Left kidney (tissue), 2 donors: ENCODE measurements around the gene MYO7B. TPM values are rescaled to one million over a fixed set of nuclear protein-coding genes. Genes with fewer than 3 reads are reported as not detected.
"Not testable (repeated sequence)": the region's sequence is repeated elsewhere in the genome, so short reads cannot be mapped to it uniquely, and the experiment has no call there.

Experiments
- DNase-seq: peaks from one replicate; pipeline ENCODE4 v3.0.0-alpha.2; 2013
- polyA plus RNA-seq: library from polyadenylated mRNA; unstranded; fragments of 120-200 nt; gene quantifications from one replicate; pipeline ENCODE4 v1.2.1, GENCODE V29; 2013; ENCODE audit not compliant: insufficient read length

Gene MYO7B
- polyA plus RNA-seq, 1 donor: 22.8 TPM

- DNase-seq: no peak
Measured at GRCh38 chr2:127551221-127551930, 15.9 kb downstream of the MYO7B start.

- no peak for DNase-seq
Measured at GRCh38 chr2:127552336-127552735, 16.9 kb downstream of the MYO7B start.

GRCh38 chr2:127552846-127553245, 17.4 kb downstream of the MYO7B start:
- no peak for DNase-seq

- DNase-seq: no peak
Measured at GRCh38 chr2:127558911-127559310, 23.4 kb downstream of the MYO7B start.

- no peak for DNase-seq
Measured at GRCh38 chr2:127559454-127559853, 24.0 kb downstream of the MYO7B start.

- no peak for DNase-seq
Measured at GRCh38 chr2:127560201-127560930, 24.9 kb downstream of the MYO7B start.

GRCh38 chr2:127560931-127561280, 25.4 kb downstream of the MYO7B start:
- DNase-seq: no peak

GRCh38 chr2:127561371-127561770, 25.9 kb downstream of the MYO7B start:
- no peak for DNase-seq

GRCh38 chr2:127562936-127563335, 27.5 kb downstream of the MYO7B start:
- DNase-seq: no peak

- no peak for DNase-seq
Measured at GRCh38 chr2:127563458-127564428, 28.3 kb downstream of the MYO7B start.

GRCh38 chr2:127564429-127565260, 29.2 kb downstream of the MYO7B start:
- DNase-seq: no peak

- DNase-seq: no peak
Measured at GRCh38 chr2:127565261-127566138, 30.0 kb downstream of the MYO7B start.

- no peak for DNase-seq
Measured at GRCh38 chr2:127566139-127566417, 30.6 kb downstream of the MYO7B start.

GRCh38 chr2:127566576-127566975, 31.1 kb downstream of the MYO7B start:
- no peak for DNase-seq

- no peak for DNase-seq
Measured at GRCh38 chr2:127567351-127567854, 31.9 kb downstream of the MYO7B start.

- DNase-seq: no peak
Measured at GRCh38 chr2:127568128-127568527, 32.6 kb downstream of the MYO7B start.

- no peak for DNase-seq
Measured at GRCh38 chr2:127569666-127570065, 34.2 kb downstream of the MYO7B start.

- no peak for DNase-seq
Measured at GRCh38 chr2:127570282-127571250, 35.1 kb downstream of the MYO7B start.

GRCh38 chr2:127572352-127572751, 36.9 kb downstream of the MYO7B start:
- DNase-seq: not testable (repeated sequence)
